Spinal cord (tissue), 10 donors: ENCODE measurements around the gene FBXW4. TPM values are rescaled to one million over a fixed set of nuclear protein-coding genes. Genes with fewer than 3 reads are reported as not detected.
"Not testable (repeated sequence)": the region's sequence is repeated elsewhere in the genome, so short reads cannot be mapped to it uniquely, and the experiment has no call there.

Experiments used
- DNase-seq, 6 donors: peaks; one replicate each; pipeline versions ENCODE4 v3.0.0 to v3.0.0-alpha.2; 2013 to 2015; ENCODE audit warnings: low spot score in 6 of 6, low read depth in 4 of 6
- H3K27ac ChIP-seq: one replicate; pipeline ENCODE4 v1.5.1; 2013; ENCODE audit warnings: low read depth, low read length, control low read depth
- H3K27me3 ChIP-seq: one replicate; pipeline ENCODE4 v1.6.1; 2013; ENCODE audit warnings: low read length; ENCODE audit not compliant: control insufficient read depth, insufficient read depth
- H3K36me3 ChIP-seq: one replicate; pipeline ENCODE4 v1.6.1; 2013; ENCODE audit warnings: low read length; ENCODE audit not compliant: control insufficient read depth, insufficient read depth
- H3K4me1 ChIP-seq: one replicate; pipeline ENCODE4 v1.6.1; 2013; ENCODE audit warnings: low read length; ENCODE audit not compliant: control insufficient read depth, insufficient read depth
- H3K4me3 ChIP-seq: one replicate; pipeline ENCODE4 v1.5.1; 2013; ENCODE audit warnings: low read depth, low read length, control low read depth
- H3K9me3 ChIP-seq: one replicate; pipeline ENCODE4 v1.6.1; 2013; ENCODE audit warnings: low read length; ENCODE audit not compliant: control insufficient read depth, insufficient read depth
- WGBS: methylation state at CpG from one replicate; pipeline ENCODE4 v1.1.5; 2013; ENCODE audit warnings: missing lambda C conversion rate; ENCODE audit not compliant: insufficient coverage; 5-methylcytosine and 5-hydroxymethylcytosine counted together
- polyA plus RNA-seq, 2 donors: library from polyadenylated mRNA; unstranded; fragments of 120-200 nt; gene quantifications; one replicate each; pipeline ENCODE4 v1.2.1, GENCODE V29; 2013; ENCODE audit not compliant: insufficient read length in 2 of 2
- total RNA-seq, 2 donors: library from RNA; depleted of rRNA in 1 of 2; stranded (reverse); fragments of 120-200 nt in 1 of 2; fragments of >200 nt in 1 of 2; gene quantifications; one replicate each; pipeline versions ENCODE4 v1.2.3 to v1.2.4, GENCODE V29; 2013 to 2014
- donor health status: healthy.

The FBXW4 gene
- total and polyA plus RNA-seq, 4 donors = 40.1 to 49.1 (median 45.5) TPM

DNA sequence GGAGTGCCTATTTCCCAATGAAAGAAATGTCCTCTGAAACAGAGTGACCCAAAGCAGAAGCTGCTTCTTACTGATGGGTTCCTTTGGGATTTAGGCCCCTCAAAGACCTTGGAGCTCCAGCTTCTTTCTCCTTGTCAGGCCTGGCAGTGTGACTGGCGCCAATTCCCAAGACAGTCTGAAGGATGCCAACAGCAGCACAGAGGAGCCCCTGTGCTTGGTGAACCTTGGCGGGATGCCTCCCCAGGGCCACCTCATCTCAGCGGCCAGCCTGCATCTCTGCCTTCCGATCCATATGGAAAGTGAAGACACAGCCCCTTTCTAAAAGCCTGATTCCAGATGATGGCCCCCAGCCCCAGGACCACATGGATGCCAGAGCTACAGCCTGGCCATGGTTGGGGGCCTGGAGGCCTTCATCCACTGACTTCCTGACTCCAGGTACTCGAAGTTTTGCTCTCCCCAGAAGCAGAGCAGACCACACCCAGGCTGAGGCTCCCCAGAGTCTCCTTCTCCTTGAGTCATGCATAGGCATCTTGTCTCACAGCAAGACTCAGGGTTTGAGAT, 45.4 kb downstream of the FBXW4 start:
- H3K36me3 ChIP-seq = peaks cover 29% of the 10 kb centered on the region
- DNase-seq = peak in 1 of 6 donors; percentile 62
- WGBS = 61% methylated on average over 5 of the region's 5 CpGs

DNA sequence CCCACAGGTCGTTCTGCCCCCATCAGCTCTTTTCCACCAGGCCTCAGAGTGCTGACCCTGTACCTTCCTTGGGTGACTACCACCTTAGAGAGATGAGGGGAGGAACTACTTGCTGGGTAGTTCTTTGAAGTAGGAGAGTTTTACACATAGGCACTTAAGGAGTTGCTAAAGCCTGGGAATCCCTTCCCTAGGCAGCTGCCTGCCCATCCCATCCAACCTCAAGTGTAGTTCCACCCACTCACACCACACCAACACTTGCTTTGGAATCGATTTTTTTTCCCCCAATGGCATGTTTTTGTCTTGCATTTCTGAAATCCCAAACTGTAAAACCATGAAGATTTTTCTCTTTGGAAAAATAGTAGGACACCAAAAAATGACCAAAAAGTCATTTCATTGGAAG, 47.7 kb downstream of the FBXW4 start:
- H3K27me3 ChIP-seq = no peaks in the 10 kb centered on the region
- no peak overlapping the region for H3K4me3 ChIP-seq
- H3K9me3 ChIP-seq = no peaks in the 10 kb centered on the region
- H3K27ac ChIP-seq = peak overlapping the region; percentile 47
- no CpG with 5 or more reads among the region's 2 CpGs for WGBS
- H3K4me1 ChIP-seq = peaks cover 76% of the 10 kb centered on the region
- H3K36me3 ChIP-seq = peaks cover 31% of the 10 kb centered on the region
- no peak for DNase-seq

More for the DNA sequence above, 45.4 kb downstream of the FBXW4 start:
- Histone ChIP-seq H3K4me1 (peaks cover 53% of the 10 kb centered on the region), H3K9me3 (no peaks in the 10 kb centered on the region), H3K27me3 (no peaks in the 10 kb centered on the region), H3K27ac (peak overlapping the region; percentile 25), H3K4me3 (no peak overlapping the region)

DNA sequence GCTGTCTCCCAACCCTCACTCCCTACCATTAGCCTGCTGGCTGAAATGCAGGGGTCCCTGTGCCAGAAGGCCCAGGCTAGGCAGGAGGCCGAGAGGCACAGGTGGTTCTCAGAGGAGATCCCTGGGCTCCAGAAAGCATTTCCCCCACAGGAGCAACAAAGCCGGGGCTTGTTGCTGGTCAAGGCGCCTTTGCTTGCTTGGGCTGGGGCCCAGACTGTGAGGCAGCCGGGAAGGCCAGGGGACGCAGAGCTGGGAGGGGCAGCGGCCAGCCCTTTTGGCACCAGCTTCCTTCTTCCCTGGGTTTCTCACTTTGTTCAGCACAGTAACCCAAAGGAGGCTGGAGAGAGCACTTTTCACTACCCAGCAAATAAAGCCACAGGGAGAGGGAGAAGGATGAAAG, 48.6 kb downstream of the FBXW4 start:
- WGBS = 28% methylated on average over 6 of the region's 6 CpGs
- H3K36me3 ChIP-seq = peaks cover 28% of the 10 kb centered on the region
- DNase-seq = peak in 5 of 6 donors; percentile 32 to 85 (median 48)
- no peak overlapping the region for H3K4me3 ChIP-seq
- no peaks in the 10 kb centered on the region for H3K27me3 ChIP-seq
- H3K9me3 ChIP-seq = no peaks in the 10 kb centered on the region
- H3K4me1 ChIP-seq = peaks cover 70% of the 10 kb centered on the region
- peak overlapping the region; percentile 75 for H3K27ac ChIP-seq

DNA sequence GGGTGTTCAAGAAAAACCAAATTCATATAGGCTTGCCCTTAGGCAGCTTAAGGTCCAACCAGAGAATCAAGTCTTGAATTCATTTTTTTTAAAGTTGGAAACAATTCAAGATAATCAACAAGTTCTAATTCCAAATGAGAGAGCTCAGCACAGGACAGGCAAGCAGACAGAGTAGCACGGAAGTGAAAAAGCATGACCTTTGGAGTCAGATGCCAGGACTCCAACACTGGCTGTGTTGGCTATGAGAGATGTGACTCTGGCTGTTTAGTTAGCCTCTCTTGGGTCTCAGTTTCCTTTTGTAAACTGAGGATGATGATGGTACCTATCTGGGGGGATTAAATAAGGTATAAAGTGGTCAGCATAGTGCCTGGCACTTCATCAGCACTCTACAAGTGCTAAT, 49.3 kb downstream of the FBXW4 start:
- Histone ChIP-seq H3K36me3 (peaks cover 25% of the 10 kb centered on the region), H3K4me3 (no peak overlapping the region), H3K9me3 (no peaks in the 10 kb centered on the region), H3K4me1 (peaks cover 64% of the 10 kb centered on the region), H3K27ac (peak overlapping the region; percentile 75), H3K27me3 (no peaks in the 10 kb centered on the region)
- WGBS = 73% methylated on average over 1 of the region's 1 CpG
- DNase-seq = no peak

DNA sequence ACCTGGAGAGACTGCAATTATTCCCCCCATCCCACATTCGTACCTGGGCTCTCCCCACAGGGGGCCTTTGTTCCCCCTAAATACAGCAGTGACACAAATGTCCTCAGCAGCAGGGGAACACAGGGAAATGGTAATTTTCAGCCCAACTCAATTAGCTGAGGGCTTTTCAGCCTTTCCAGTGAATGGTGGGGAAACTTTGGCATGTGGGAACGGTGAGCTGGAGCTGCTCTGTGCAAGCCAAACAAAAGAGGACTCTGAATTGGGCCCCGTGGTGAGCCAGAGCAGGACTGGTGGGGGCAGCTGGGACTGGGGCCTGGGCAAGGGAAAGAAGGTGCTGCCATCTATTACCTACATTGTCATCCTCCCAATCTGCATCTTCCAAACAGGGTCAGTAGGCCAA, 51.0 kb downstream of the FBXW4 start:
- no peak overlapping the region for H3K27ac ChIP-seq

DNA sequence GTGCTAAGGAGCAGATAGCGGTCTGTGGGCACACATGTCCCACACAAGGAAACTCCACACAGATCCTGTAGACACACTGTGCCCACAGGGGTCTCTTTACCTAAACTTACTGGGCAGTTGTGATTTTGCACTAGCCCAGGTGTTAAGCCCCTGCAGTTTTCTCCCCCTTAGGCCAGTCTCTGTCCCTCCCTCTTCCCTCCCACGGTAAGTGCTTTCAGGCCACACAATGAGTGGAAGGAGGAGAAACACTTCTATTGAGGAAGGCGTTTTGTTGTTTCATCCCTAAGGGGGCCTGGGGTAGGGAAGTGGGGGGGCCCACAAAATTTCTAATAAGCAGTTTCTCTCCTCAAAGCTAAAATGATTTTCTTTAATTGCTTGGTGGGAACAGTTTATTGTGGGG, 51.4 kb downstream of the FBXW4 start:
- Histone ChIP-seq H3K4me3 (no peak overlapping the region), H3K36me3 (peaks cover 16% of the 10 kb centered on the region), H3K27me3 (no peaks in the 10 kb centered on the region), H3K27ac (no peak overlapping the region), H3K9me3 (no peaks in the 10 kb centered on the region), H3K4me1 (peaks cover 48% of the 10 kb centered on the region)
- 83% methylated on average over 1 of the region's 3 CpGs for WGBS
- no peak for DNase-seq

More for the DNA sequence above, 51.0 kb downstream of the FBXW4 start:
- H3K27me3 ChIP-seq = no peaks in the 10 kb centered on the region
- WGBS = 15% methylated on average over 2 of the region's 3 CpGs
- H3K36me3 ChIP-seq = peaks cover 16% of the 10 kb centered on the region
- DNase-seq = peak in 2 of 6 donors; percentile 63 to 73
- H3K4me3 ChIP-seq = no peak overlapping the region
- peaks cover 48% of the 10 kb centered on the region for H3K4me1 ChIP-seq
- no peaks in the 10 kb centered on the region for H3K9me3 ChIP-seq

DNA sequence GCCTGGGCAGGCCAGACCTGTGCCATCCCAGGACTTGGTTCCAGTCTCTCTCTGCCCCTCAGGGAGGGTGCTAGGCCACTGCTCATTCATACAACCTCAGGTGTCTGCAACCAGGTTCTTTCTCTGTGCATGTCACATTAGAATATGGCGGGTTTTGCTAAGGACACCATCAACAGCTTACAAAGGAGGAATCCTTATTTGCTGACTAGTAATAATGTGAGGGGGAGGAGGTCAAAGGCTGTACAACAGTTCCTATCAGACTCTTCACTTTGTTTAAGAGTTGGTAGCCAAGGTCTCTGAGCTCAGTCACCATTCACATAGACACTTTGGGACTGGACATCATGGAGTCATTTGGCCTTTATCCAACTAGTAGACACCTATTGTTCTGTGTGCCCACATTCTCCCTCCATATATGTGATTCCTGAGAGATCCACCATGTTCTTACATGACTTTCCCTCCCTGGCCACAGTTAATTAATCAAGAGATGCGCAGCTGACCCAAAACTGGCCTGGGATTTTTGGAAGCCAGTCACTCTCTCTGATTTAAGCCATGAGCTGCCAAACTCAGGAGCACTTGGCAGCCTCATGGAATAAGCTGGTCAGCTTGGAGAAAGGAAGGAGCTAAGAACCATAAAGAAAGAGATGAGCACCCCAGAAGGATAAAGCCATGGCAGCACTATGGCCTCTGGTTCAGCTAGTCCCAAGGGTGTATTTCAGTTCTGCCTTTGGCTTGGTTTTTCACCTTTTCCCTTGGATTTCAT, 55.6 kb downstream of the FBXW4 start:
- 100% methylated on average over 1 of the region's 2 CpGs for WGBS
- Histone ChIP-seq H3K27me3 (no peaks in the 10 kb centered on the region), H3K4me1 (peaks cover 20% of the 10 kb centered on the region), H3K36me3 (peaks cover 9% of the 10 kb centered on the region), H3K4me3 (no peak overlapping the region), H3K9me3 (no peaks in the 10 kb centered on the region), H3K27ac (no peak overlapping the region)
- DNase-seq = no peak

DNA sequence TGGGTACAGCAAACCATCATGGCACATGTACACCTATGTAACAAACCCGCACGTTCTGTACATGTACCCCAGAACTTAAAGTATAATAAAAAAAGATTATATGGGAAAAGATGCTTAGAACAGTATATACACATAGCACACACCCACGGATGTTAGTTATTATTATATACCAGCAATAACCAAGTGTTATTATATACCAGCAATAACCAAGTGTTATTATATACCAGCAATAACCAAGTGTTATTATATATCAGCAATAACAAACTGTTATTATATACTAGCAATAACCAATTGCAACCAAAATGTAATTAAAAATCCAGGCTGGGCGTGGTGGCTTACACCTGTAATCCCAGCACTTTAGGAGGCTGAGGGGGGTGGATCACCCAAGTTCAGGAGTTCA, 61.5 kb downstream of the FBXW4 start:
- WGBS = no CpG with 5 or more reads among the region's 4 CpGs
- H3K27ac ChIP-seq, H3K4me1 ChIP-seq, DNase-seq, H3K9me3 ChIP-seq, H3K4me3 ChIP-seq, H3K27me3 ChIP-seq: not testable (repeated sequence)
- peaks cover 11% of the 10 kb centered on the region for H3K36me3 ChIP-seq

DNA sequence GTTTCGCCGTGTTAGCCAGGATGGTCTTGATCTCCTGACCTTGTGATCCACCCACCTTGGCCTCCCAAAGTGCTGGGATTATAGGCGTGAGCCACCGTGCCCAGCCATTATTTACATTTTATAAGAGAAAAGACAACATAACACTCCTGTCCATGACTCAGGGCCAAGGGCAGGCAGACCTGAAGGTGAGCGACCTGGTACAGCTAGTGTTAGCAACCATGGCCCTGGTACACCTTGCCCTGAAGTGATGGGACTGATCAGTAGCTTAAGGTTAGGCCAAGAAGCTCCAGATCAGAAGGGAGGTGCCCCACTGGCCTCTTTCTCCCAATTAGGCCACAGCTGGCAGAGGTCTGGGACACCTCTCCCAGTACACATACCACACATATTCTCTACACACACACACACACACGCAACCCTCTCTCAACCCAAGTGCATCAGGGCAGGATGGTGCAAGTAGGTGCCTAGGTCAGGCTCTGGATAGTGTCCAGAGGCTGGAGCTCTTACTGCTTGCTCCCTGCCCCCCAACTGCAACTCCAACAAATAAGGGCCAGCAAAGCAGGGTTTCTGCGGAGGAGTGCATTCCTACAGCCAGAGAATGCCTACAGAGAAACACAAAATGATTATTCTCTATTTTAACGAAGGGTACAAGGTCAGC, 63.0 kb downstream of the FBXW4 start:
- Histone ChIP-seq H3K27ac (no peak overlapping the region), H3K4me3 (no peak overlapping the region), H3K4me1 (peaks cover 3% of the 10 kb centered on the region), H3K36me3 (peaks cover 11% of the 10 kb centered on the region), H3K27me3 (no peaks in the 10 kb centered on the region), H3K9me3 (no peaks in the 10 kb centered on the region)
- DNase-seq = no peak
- 81% methylated on average over 3 of the region's 8 CpGs for WGBS

DNA sequence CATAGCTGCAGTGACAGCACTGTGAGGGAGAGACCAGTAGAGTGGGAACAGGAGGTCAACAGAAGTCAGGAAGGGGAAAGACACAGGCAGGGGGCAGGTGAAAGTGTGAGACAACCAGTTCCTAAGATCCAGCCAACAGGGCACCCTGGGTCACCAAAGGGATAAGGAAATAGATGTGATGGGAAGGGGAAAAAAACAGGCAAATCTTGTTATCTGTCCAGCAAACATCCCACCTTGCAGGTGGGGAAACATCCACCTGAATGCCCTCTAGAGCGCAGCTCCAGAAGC, 64.4 kb downstream of the FBXW4 start:
- no peak overlapping the region for H3K27ac ChIP-seq
- H3K4me3 ChIP-seq = no peak overlapping the region
- peaks cover 12% of the 10 kb centered on the region for H3K4me1 ChIP-seq
- no peak for DNase-seq
- H3K9me3 ChIP-seq = no peaks in the 10 kb centered on the region
- WGBS = 100% methylated on average over 1 of the region's 1 CpG
- H3K27me3 ChIP-seq = no peaks in the 10 kb centered on the region
- peaks cover 16% of the 10 kb centered on the region for H3K36me3 ChIP-seq
